HL-60 (cell line): ENCODE measurements around the gene SLC25A20.

Source experiments
- CTCF ChIP-seq: IDR thresholded peaks from one replicate; pipeline ENCODE4 v1.5.1; 2011; ENCODE audit warnings: low read length, control low read depth, inconsistent platforms; ENCODE audit not compliant: insufficient read depth
- GABPA ChIP-seq: IDR thresholded peaks from 2 replicates; pipeline ENCODE4 v1.6.1; 2012; ENCODE audit warnings: low read depth

GRCh38 chr3:48845170-48845569 lies 53.5 kb downstream of the SLC25A20 start:
- TF ChIP-seq CTCF (no peak), GABPA (no peak)
